ENCODE results near the gene SEC63. TPM values are rescaled to one million over a fixed set of nuclear protein-coding genes. Genes with fewer than 3 reads are reported as not detected.
"Not testable (repeated sequence)": the region's sequence is repeated elsewhere in the genome, so short reads cannot be mapped to it uniquely, and the experiment has no call there.

The SEC63 gene
- total RNA-seq, 1 donor from 2014 or later = 25.3 TPM

DNA sequence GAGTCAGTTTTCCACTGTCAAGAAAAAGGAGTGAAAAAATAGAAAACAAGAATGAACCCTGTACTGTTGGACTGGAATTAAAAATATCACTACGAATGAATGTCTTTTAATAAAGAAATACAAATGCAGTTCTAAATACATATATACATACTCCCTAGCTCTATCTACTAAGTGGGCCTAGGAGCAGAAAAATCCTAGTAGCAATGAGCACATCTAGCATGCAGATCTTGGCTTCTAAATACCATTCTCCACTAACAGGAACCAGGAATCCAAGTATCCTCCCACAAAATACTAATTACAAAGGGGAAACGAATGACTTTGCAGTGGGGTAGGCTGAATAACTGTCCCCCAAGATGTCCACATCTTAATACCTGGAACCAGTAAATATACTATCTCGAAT, 25.4 kb downstream of the SEC63 start:
- DNase-seq (ENCODE audit: extremely low read depth, low read depth, low spot score) = no peak

DNA sequence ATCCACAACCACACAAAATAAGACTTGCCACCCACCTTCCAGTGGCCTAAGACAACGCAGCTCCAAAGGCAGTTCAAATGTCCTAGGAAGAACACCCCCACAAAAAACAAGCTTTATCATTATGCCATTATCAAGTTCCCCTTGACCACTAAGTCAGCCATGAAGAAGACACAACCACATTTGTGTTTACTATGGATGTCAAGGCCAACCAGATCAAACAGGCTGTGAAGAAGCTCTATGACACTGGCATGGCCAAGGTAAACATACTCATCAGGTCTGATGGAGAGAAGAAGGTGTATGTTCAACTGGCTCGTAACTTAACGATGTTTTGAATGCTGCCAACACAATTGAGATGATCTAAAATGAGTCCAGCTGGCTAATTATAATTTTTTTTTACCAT, 26.1 kb downstream of the SEC63 start:
- DNase-seq (ENCODE audit: extremely low read depth, low read depth, low spot score) = no peak

DNA sequence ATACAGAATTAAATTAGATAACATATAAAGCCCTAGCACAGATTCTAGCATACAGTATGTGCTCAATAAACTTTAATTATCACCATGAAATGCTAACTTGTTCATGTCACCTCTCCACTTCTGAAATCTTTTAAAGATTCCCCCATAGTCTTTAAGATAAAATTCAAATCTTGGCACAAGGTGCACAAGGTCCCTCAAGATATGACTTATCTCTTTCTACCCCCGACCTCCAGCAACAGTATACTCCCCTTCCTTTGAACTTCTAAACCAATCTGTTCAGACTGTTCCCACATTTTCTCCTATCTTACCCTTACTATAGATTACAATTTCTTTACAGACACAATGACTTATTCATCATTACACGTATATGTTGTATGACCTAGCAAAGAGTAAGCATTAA, 29.0 kb downstream of the SEC63 start:
- no peak for DNase-seq (ENCODE audit: extremely low read depth, low read depth, low spot score)

DNA sequence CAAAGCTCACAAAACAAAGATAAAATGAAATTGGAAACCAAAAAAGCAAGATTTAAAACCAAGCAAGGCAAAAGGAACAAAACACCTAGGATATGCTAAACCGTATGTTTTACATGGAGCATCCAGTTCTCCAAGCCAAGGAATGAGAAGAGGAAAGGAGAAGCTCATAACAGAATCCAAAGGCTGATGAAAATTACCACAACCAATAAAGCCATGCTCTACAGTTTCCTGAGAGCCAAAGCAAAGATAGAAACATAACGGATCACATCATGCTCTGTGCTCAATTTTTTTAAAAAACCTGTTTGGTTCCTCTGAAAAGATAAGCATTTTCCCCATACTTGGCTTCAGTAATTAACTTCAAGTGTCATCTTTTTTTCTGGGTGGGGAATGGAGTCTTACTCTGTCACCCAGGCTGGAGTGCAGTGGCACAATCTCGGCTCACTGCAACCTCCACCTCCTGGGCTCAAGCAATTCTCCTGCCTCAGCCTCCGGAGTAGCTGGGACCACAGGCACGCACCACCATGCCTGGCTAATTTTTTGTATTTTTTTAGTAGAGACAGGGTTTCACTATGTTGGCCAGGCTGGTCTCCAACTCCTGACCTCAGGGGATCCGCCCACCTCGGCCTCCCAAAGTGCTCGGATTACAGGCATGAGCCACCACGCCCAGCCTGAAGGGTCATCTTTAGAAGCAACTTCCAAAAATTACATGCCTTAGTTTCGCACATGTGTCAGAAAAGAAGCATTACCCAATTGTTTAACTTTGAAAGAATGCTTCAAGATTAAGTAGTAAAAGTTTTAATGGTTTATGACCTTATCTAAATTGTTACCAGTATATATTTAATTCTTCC, 31.1 kb downstream of the SEC63 start:
- not testable (repeated sequence) for DNase-seq (ENCODE audit: extremely low read depth, low read depth, low spot score)

DNA sequence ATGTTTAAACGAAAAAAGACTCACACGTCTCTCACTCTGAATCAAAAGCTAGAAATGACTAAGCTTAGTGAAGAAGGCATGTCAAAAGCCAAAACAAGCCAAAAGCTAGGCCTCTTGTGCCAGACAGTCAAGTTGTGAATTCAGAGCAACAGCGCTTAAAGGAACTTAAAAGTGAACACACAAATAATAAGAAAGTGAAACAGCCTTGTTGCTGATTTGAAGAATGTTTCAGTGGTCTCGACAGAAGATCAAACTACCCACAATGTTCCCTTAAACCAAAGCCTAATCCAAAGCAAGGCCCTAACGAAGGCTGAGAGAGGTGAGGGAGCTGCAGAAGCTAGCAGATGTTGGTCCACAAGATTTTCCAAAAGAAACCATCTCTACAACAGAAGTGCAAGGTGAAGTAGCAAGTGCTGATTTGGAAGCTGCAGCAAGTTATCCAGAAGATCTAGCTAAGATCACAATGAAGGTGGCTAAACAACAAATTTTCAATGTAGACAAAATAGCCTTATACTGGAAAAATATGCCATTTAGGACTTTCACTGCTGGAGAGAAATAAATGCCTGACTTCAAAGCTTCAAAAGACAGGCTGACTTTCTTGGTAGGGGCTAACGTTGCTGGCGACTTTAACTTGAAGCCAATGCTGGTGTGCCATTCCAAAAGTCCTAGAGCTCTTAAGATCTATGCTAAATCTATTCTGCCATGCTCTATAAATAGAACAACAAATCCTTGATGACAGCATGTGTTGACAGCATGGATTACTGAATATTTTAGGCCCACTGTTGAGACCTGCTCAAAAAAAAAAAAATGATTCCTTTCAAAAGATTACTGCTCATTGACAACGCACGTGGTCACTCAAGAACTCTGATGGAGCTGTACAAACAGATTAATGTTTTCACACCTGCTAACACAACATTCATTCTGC, 40.3 kb downstream of the SEC63 start:
- DNase-seq (ENCODE audit: extremely low read depth, low read depth, low spot score) = no peak

DNA sequence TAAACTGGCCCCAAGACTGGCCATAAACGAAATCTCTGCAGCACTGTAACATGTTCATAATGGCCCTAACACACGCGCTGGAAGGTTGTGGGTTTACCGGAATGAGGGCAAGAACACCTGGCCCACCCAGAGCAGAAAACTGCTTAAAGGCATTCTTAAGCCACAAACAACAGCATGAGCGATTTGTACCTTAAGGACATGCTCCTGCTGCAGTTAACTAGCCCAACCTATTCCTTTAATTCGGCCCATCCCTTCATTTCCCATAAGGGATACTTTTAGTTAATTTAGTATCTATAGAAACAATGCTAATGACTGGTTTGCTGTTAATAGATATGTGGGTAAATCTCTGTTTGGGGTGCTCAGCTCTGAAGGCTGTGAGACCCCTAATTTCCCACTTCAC, 41.0 kb downstream of the SEC63 start:
- DNase-seq (ENCODE audit: extremely low read depth, low read depth, low spot score) = not testable (repeated sequence)

DNA sequence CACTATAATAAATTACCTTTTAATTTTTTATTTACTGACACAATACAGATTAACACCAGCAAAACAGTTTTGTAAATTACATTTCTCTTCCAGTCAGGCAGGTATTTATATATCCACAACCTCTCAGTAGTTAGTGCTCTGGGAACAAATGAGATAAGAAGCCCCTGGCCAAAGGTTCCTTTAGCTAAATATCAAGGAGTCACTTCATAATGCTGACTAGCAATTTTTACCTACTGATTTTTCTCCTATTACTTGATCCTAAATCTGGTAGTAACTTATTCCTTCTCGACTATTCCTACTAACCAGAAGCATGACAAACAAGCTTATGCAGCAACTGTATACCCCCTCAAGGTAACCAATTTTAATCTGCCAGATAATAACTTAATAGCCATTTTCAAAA, 46.3 kb downstream of the SEC63 start:
- DNase-seq (ENCODE audit: extremely low read depth, low read depth, low spot score) = no peak

DNA sequence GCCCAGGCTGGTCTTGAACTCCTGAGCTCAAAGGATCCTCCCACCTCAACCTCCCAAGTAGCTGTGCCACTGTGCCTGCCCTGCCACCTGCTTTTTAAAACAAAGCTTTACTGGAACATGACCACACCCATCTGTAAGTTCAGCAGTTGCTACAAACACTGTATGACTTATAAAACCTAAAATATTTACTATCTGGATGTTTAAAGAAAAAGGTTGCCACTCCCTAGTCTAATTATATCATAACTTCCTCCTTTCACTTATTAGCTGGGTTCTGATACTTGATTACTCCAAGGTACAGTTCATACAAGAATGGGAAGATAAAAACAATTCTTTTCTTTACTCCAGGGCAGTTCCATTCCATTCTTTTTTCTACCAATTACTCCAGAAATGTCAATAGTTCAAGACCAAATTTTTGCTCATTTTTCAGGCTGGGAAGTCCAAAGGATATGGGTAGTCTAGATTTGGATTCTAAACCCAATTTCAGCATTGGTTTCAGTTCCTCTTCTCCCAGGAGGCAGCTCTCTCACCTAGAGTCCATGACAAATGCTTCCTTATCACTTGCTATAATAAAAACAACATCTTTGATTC, 63.1 kb downstream of the SEC63 start:
- no peak for DNase-seq (ENCODE audit: extremely low read depth, low read depth, low spot score)

DNA sequence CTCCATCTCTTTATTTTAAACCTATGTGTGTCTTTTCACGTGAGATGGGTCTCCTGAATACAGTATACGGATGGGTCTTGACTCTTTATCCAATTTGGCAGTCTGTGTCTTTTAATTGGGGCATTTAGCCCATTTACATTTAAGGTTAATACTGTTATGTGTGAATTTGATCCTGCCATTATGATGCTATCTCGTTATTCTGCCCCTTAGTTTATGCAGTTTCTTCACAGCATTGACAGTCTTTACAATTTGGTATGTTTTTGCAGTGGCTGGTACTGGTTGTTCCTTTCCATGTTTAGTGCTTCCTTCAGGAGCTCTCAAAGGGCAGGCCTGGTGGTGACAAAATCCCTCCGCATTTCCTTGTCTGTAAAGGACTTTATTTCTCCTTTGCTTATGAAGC, 67.6 kb downstream of the SEC63 start:
- not testable (repeated sequence) for DNase-seq (ENCODE audit: extremely low read depth, low read depth, low spot score)

DNA sequence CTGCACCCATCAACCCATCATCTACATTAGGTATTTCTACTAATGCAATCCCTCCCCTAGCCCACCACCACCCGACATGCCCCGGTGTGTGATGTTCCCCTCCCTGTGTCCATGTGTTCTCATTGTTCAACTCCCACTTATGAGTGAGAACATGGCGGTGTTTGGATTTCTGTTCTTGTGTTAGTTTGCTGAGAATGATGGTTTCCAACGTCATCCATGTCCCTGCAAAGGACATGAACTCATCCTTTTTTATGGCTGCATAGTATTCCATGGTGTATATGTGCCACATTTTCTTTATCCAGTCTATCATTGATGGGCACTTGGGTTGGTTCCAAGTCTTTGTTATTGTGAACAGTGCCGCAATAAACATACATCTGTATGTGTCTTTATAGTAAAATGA, 72.1 kb downstream of the SEC63 start:
- DNase-seq (ENCODE audit: extremely low read depth, low read depth, low spot score) = not testable (repeated sequence)

DNA sequence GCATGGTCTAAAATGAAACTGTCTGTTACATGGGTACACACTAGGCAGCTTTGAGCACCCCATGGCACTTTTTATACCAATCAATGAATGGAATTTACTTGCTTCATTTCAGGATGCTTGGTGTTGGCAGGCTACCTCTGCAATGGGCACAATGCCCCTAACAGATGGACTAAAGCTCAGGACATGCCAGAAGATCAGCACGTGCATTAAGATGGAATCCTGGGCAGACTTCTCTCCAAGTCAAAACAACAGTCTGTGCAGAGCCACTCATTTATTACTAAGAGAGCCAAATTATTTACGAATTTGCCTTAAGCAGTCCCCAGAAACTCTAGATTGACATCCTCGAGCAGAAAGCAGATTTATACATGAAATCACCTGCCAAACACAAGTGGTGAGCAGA, 78.1 kb downstream of the SEC63 start:
- DNase-seq (ENCODE audit: extremely low read depth, low read depth, low spot score) = no peak

DNA sequence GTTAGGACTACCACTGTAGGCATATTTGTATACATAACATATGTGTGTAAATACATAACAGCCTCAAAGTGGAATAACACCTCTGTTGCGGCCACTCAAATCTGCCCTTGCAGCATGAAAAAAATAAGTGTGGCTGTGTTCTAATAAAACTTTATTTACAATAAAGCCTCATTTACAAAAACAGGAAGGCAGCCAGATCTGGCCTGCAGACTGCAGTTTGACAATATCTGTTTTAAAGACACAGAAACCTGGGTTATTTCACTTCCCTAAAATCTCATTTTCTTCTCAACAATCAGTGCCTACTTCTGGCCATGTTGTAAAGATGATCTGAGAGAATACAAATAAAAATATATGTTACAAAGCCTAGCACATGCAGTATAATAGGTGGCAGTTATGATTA, 80.0 kb downstream of the SEC63 start:
- no peak for DNase-seq (ENCODE audit: extremely low read depth, low read depth, low spot score)

DNA sequence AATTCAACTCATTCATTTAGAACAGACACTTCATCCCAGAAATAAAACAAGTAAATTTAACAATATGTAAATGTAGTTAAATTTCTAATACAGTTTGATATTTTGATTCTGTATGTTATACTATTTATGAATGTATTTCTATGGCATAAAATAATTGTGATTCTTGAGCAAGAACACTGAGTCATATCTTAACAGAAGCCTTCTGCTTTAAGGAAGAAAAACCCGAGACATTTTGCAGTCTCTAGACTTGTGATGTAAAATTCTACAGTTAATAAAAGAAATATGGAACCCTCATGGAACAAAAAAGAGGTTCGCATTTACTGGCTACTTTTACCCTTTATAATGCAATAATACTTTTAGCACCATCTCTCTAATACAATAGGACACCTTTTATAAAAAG, 86.0 kb downstream of the SEC63 start:
- no peak for DNase-seq (ENCODE audit: extremely low read depth, low read depth, low spot score)

DNA sequence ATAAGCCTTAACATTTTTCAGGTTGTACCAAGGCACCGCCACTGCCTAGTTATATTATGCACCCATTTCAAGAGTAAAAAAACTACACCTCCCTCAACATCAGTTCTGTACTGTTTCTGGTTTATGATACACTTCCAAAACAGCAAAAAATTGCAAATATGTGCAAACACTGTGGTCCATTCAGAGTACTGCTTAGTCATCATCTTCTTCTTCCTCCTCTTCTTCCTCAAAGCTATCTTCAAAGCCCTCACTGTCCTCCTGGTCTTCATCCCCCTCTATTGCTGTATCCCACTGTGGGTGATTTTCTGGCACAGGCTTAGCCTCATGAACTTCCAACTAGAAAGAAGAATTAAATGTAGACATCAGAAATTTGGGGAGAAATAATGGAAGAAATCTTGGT, 86.5 kb downstream of the SEC63 start:
- DNase-seq (ENCODE audit: extremely low read depth, low read depth, low spot score) = not testable (repeated sequence)

DNA sequence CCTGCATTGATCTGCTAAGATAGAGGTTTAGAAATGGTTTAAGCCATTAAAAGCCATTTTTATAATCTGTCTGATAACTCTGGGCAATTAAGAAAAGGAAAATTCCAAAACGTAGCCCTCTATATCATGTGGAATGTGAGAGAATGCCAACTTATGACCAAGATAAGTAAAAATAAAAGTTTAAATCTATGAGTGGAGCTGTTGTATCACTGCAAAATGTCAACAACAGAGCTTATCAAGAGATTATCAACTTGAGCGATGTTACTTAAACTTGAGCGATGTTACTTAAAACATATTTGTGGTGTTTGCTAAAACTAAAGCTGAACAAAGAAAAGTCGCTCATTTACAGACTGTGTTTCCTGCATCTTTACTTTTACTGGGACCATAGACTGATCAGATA, 87.0 kb downstream of the SEC63 start:
- no peak for DNase-seq (ENCODE audit: extremely low read depth, low read depth, low spot score)

DNA sequence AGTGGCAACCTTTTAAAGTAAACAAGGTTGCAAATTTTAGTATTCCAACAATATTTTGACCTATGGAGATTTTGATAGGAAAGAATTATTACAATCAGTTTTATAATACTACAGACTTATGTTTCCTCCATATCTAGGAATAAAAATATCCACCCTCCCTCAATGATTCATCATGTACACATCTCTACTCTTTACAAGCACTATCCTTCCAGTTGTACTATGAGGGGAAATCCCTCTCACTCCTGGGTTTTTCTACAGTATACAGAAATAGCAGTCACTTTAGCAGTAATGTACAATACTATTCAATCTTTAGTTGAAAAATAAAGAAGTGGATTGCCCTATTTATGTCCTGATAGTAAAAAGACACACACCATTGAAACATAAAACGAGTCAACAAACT, 87.6 kb downstream of the SEC63 start:
- DNase-seq (ENCODE audit: extremely low read depth, low read depth, low spot score) = no peak

DNA sequence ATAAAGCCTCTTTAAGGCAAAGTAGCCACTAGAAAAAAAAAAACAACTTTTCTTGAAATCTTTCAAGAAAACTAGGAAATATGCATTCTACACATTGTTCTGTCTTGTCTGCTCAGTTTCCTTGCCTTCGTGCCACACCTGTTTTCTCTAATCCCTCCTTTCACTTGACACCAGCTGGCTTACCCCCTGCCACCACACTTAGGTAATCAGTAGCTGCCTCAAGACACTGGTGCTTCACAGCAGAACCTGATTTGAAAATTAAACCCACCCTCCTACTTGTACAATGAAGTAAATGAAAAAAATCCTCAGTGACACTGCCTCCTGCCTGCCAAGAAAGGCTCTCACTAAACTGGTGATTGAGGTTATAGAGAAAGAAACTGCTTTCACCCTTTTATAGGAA, 88.1 kb downstream of the SEC63 start:
- no peak for DNase-seq (ENCODE audit: extremely low read depth, low read depth, low spot score)

DNA sequence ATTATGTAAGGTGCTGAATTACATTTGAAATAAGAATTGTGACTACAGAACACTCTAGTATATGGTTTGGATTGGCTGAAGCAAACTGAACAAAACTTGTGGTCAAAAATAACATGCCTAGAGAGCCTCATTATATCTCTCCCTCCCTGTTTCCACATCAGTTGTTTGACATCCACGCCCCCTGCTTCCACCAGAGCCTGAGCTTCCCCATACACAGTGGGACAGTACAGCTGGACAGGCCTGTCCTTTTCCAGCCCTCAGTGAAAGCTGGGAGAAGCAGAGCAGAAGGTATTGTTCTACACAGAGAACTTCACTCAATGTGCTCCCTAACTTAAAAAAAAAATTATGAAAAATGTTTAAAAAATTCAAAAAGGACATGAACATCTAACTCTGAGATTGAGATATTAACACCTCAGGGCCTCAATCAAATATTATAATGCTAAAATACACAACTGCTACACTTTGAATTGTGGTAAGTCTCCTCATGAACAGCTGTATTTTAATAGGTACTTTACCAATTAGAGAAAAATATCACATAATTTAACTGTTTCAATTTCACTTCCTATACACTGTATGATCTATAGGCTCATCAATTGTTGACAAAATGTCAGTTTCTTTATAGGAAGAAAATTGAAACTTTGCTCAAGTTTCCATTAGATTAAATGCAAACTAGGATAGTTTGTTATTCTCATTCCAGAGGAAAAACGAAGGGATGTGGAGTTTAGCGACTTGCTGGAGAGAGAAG, 89.0 kb downstream of the SEC63 start:
- DNase-seq (ENCODE audit: extremely low read depth, low read depth, low spot score) = no peak

DNA sequence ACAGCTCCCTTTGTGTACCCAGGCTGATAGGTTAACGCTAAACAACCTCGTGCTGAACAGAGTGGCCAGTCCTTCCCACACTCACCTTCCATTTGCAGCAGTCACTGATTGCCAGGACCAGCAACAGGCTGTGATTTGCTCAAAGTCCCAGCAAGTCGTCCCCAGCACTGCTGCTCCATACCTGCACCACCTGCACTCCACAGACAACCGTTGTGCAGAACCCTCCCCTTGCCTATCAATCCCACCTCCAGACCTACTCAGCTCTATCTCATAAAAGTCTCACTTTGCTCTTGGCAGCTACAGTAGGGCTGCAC, 90.7 kb downstream of the SEC63 start:
- DNase-seq (ENCODE audit: extremely low read depth, low read depth, low spot score) = no peak

DNA sequence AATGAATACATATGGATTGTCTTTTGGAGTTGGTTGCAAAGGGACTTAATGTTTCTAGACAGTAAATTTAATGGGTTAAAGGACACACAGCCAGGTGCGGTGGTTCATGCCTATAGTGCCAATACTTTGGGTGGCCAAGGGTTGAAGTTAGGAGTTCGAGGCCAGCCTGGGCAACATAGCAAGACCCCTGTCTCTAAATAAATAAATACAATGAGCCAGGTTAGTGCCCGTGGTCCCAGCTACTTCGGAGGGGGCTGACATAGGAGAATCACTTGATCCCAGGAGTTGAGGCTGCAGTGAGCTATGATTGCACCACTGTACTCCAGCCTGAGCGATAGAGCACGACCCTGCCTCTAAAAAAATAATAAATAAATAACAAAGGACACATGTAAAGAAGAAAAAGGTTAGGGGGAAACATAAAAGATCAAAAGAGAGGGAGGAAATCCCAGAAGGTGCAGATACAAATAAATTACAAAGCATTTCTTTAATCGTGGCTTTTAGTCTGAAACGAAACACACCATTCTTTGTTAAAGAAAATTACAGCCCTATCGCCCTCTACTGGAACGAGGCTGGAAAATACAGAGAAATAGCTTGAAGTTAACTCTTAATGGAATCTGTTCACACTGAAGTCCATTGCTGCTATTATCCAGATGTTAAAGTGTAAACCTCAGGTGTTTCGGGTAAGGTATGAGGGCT, 91.3 kb downstream of the SEC63 start:
- no peak for DNase-seq (ENCODE audit: extremely low read depth, low read depth, low spot score)

Data from glomerular endothelial cell (primary cell).